Hepatocyte (in vitro differentiated cells): ENCODE results near the gene SLC39A11. TPM values are rescaled to one million over a fixed set of nuclear protein-coding genes. Genes with fewer than 3 reads are reported as not detected.

Source experiments
- DNase-seq: peaks from one replicate; pipeline ENCODE4 v3.0.0-alpha.2; 2016; ENCODE audit warnings: low spot score
- H2AFZ ChIP-seq: fragments of 200-600 bp; sonication (generic); 2 replicates; pipeline ENCODE4 v1.6.0; 2016; ENCODE audit warnings: antibody characterized with exemption, mild to moderate bottlenecking
- H3K27ac ChIP-seq: fragments of 200-600 bp; sonication (generic); 2 replicates; pipeline ENCODE4 v1.5.1; 2016; ENCODE audit warnings: mild to moderate bottlenecking
- H3K27me3 ChIP-seq: fragments of 200-600 bp; sonication (generic); 2 replicates; pipeline ENCODE4 v1.6.1; 2016
- H3K36me3 ChIP-seq: fragments of 200-600 bp; sonication (generic); replicated peaks from 2 replicates; pipeline ENCODE4 v1.5.1; 2016; ENCODE audit warnings: low read depth; ENCODE audit not compliant: insufficient read depth
- H3K4me1 ChIP-seq: fragments of 200-600 bp; sonication (generic); 2 replicates; pipeline ENCODE4 v1.5.1; 2016; ENCODE audit warnings: mild to moderate bottlenecking, moderate library complexity; ENCODE audit not compliant: insufficient read depth
- H3K4me2 ChIP-seq: fragments of 200-600 bp; sonication (generic); 2 replicates; pipeline ENCODE4 v1.6.0; 2016
- H3K4me3 ChIP-seq: fragments of 200-600 bp; sonication (generic); 2 replicates; pipeline ENCODE4 v1.5.1; 2016; ENCODE audit warnings: mild to moderate bottlenecking
- H3K79me2 ChIP-seq: fragments of 200-600 bp; sonication (generic); 2 replicates; pipeline ENCODE4 v1.6.0; 2017; ENCODE audit warnings: mild to moderate bottlenecking
- H3K9me2 ChIP-seq: fragments of 200-600 bp; sonication (generic); replicated peaks from 2 replicates; pipeline ENCODE4 v1.6.0; 2017; ENCODE audit warnings: mild to moderate bottlenecking; ENCODE audit not compliant: insufficient read depth
- H3K9me3 ChIP-seq: fragments of 200-600 bp; sonication (generic); 2 replicates; pipeline ENCODE4 v1.5.1; 2016; ENCODE audit warnings: low read depth, mild to moderate bottlenecking
- H4K20me1 ChIP-seq: fragments of 200-600 bp; sonication (generic); 2 replicates; pipeline ENCODE4 v1.6.0; 2016; ENCODE audit warnings: mild to moderate bottlenecking; ENCODE audit not compliant: insufficient read depth, poor library complexity, severe bottlenecking
- EZH2 ChIP-seq: fragments of 200-600 bp; sonication (generic); IDR thresholded peaks from 2 replicates; pipeline ENCODE4 v1.6.1; 2016; ENCODE audit warnings: antibody characterized with exemption, mild to moderate bottlenecking, borderline replicate concordance
- EZH2phosphoT487 ChIP-seq: fragments of 200-600 bp; sonication (generic); IDR thresholded peaks from one replicate; pipeline ENCODE4 v1.6.1; 2018; ENCODE audit warnings: antibody characterized with exemption, mild to moderate bottlenecking, low read depth, moderate library complexity; ENCODE audit not compliant: unreplicated experiment, severe bottlenecking
- WGBS: methylation state at CpG from one replicate; pipeline ENCODE4 v1.1.6; 2016; ENCODE audit warnings: low lambda C conversion rate; ENCODE audit errors: missing lambda C conversion rate; 5-methylcytosine and 5-hydroxymethylcytosine counted together
- polyA plus RNA-seq: library from polyadenylated mRNA; unstranded; fragments of >200 nt; fragmentation: Nextera tagmentation; extraction: Ambion mirVana; gene quantifications from 2 replicates; pipeline ENCODE4 v1.2.1, GENCODE V29; 2016
- total RNA-seq: library from RNA; depleted of rRNA; stranded (reverse); fragments of >200 nt; gene quantifications from 2 replicates; pipeline ENCODE4 v1.2.3, GENCODE V29; 2014
- TF ChIP-seq, protein P1 (sequence below): fragments of 200-600 bp; sonication (generic); IDR thresholded peaks from 2 replicates; pipeline ENCODE4 v1.5.1; 2016; ENCODE audit warnings: antibody characterized with exemption, mild to moderate bottlenecking; ENCODE audit not compliant: poor library complexity

Gene SLC39A11
- total and polyA plus RNA-seq, 2 experiments from 2014 or later, result 37.7 to 39.1 TPM

GRCh38 chr17:72699545-72699944 lies 392.9 kb downstream of the SLC39A11 start:
- Histone ChIP-seq H3K9me3 (no peaks in the 10 kb centered on the region), H3K9me2 (no peaks in the 10 kb centered on the region), H3K4me2 (no peak overlapping the region), H3K4me1 (peaks cover 10% of the 10 kb centered on the region), H3K4me3 (no peak overlapping the region), H3K27ac (peak overlapping the region; percentile 33), H3K79me2 (no peaks in the 10 kb centered on the region), H3K36me3 (no peaks in the 10 kb centered on the region), H4K20me1 (no peaks in the 10 kb centered on the region), H2AFZ (no peak overlapping the region), H3K27me3 (no peaks in the 10 kb centered on the region)
- no peak for DNase-seq
- TF ChIP-seq, protein P1, sequence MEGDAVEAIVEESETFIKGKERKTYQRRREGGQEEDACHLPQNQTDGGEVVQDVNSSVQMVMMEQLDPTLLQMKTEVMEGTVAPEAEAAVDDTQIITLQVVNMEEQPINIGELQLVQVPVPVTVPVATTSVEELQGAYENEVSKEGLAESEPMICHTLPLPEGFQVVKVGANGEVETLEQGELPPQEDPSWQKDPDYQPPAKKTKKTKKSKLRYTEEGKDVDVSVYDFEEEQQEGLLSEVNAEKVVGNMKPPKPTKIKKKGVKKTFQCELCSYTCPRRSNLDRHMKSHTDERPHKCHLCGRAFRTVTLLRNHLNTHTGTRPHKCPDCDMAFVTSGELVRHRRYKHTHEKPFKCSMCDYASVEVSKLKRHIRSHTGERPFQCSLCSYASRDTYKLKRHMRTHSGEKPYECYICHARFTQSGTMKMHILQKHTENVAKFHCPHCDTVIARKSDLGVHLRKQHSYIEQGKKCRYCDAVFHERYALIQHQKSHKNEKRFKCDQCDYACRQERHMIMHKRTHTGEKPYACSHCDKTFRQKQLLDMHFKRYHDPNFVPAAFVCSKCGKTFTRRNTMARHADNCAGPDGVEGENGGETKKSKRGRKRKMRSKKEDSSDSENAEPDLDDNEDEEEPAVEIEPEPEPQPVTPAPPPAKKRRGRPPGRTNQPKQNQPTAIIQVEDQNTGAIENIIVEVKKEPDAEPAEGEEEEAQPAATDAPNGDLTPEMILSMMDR, result no peak
- TF ChIP-seq EZH2phosphoT487 (no peak), EZH2 (no peak)
- 90% methylated on average over 4 of the region's 4 CpGs for WGBS

DNA sequence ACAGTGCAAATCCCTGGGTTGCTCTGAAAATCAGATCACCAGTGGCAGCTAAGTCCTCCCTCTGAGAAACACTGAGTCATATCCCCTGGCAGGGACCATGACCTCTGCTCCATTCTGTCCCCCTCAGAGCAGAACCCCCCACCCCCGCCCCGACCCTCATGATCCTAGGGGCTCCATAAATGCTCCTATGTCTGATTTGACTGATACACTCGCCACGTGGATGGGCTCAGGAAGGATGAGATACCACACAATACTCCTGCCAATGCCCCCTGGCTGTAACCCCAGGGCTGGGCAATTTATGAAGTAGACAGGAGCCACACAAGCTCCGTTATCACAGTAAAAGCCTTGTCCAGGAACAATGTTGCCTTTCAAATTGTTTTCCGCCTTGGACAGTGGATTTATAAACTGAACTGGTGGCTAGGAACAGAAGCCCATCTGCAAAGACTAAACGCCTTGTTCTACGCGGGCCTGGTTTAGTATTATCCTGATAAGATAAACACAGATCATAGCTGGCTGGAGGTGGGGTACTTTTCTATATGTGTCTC lies 394.8 kb downstream of the SLC39A11 start:
- Histone ChIP-seq H3K9me2 (no peaks in the 10 kb centered on the region), H3K9me3 (no peaks in the 10 kb centered on the region), H3K79me2 (no peaks in the 10 kb centered on the region), H3K4me3 (no peak overlapping the region), H2AFZ (no peak overlapping the region), H3K4me1 (peaks cover 10% of the 10 kb centered on the region), H3K36me3 (no peaks in the 10 kb centered on the region), H3K27me3 (no peaks in the 10 kb centered on the region), H3K4me2 (peak overlapping the region; percentile 8), H4K20me1 (no peaks in the 10 kb centered on the region), H3K27ac (peak overlapping the region; percentile 36)
- TF ChIP-seq EZH2 (no peak), EZH2phosphoT487 (no peak)
- TF ChIP-seq, protein P1, result no peak
- 24% methylated on average over 9 of the region's 9 CpGs for WGBS
- peak; percentile 28 for DNase-seq

DNA sequence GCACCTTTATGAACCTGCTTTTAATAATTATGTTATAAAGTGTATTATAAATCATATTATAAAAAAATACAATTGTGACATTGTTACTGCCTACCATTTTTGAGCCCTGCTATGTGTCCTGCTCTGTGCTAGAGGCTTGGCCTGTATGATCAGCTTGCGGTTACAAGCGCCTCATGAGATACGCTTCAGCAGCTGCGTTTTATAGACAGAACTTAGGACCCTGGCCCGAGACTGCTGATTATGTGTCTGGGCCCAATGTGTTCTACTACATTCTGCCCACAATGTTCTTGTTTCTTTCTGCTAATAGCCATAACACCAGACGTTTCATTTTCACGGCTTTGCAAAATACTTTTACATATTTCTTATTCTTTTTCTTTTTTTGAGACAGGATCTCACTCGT lies 395.8 kb downstream of the SLC39A11 start:
- Histone ChIP-seq H3K4me2 (no peak overlapping the region), H3K36me3 (no peaks in the 10 kb centered on the region), H3K9me3 (no peaks in the 10 kb centered on the region), H4K20me1 (no peaks in the 10 kb centered on the region), H3K4me3 (no peak overlapping the region), H3K79me2 (no peaks in the 10 kb centered on the region), H2AFZ (no peak overlapping the region), H3K27me3 (no peaks in the 10 kb centered on the region), H3K27ac (no peak overlapping the region), H3K4me1 (peaks cover 10% of the 10 kb centered on the region), H3K9me2 (no peaks in the 10 kb centered on the region)
- WGBS, result 97% methylated on average over 8 of the region's 8 CpGs
- no peak for DNase-seq
- no peak for TF ChIP-seq EZH2
- TF ChIP-seq, protein P1, result no peak
- TF ChIP-seq EZH2phosphoT487, result no peak
